ENCODE results near the gene RIMS1. TPM values are rescaled to one million over a fixed set of nuclear protein-coding genes. Genes with fewer than 3 reads are reported as not detected.

RIMS1 gene
- total and polyA plus RNA-seq, 4 donors: 0.09 to 0.17 TPM; not detected in 2

DNA sequence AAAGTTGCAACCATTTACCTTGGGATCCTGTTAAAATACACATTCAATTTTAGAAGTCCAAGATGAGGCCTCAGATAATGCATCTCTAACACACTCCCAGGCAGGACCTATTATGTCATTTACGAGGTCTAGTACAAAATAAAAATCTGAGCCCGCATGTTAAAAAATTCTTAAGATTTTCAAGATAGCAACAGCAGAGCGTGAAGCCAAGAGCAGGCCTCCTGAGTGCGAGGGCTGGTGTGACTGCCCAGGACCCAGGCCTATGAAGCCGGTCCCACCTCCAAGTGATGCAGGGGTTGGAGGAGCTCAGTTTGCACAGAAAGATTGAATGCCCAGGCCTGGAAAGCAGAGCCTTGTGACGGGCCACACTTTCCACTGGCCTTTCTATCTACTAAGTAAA is 524.4 kb downstream of the RIMS1 start:
- DNase-seq (ENCODE audit: low spot score): no peak
- Histone ChIP-seq H3K27ac (ENCODE audit: low read depth in 1 of 2, low read length in 2 of 2) (no peak overlapping the region), H3K9ac (ENCODE audit: low read depth in 1 of 2, low read length in 2 of 2) (no peak overlapping the region), H3K27me3 (ENCODE audit: control insufficient read depth in 4 of 4, insufficient read depth in 4 of 4, low read length in 3 of 4) (no peaks in the 10 kb centered on the region), H3K4me3 (ENCODE audit: low read depth in 1 of 3, low read length in 3 of 3) (no peak overlapping the region), H3K9me3 (ENCODE audit: control insufficient read depth in 4 of 4, low read length in 3 of 4) (no peaks in the 10 kb centered on the region), H3K4me1 (ENCODE audit: control insufficient read depth in 4 of 4, insufficient read depth in 4 of 4, low read length in 3 of 4) (peaks cover 0 to 6% (median 1%) of the 10 kb centered on the region in 4 donors), H3K36me3 (ENCODE audit: control insufficient read depth in 4 of 4, insufficient read depth in 3 of 4, low read depth in 1 of 4, low read length in 3 of 4) (no peaks in the 10 kb centered on the region)
- no peak for TF ChIP-seq GABPA (IDR thresholded peaks at IDR 0.05 in 1 of 2, conservative IDR thresholded peaks at IDR 0.05 in 1 of 2)
- TF ChIP-seq JUND (IDR thresholded peaks at IDR 0.05): no peak
- no peak for TF ChIP-seq RAD21 (IDR thresholded peaks at IDR 0.05)
- WGBS: 86% methylated on average over 6 of the region's 6 CpGs

DNA sequence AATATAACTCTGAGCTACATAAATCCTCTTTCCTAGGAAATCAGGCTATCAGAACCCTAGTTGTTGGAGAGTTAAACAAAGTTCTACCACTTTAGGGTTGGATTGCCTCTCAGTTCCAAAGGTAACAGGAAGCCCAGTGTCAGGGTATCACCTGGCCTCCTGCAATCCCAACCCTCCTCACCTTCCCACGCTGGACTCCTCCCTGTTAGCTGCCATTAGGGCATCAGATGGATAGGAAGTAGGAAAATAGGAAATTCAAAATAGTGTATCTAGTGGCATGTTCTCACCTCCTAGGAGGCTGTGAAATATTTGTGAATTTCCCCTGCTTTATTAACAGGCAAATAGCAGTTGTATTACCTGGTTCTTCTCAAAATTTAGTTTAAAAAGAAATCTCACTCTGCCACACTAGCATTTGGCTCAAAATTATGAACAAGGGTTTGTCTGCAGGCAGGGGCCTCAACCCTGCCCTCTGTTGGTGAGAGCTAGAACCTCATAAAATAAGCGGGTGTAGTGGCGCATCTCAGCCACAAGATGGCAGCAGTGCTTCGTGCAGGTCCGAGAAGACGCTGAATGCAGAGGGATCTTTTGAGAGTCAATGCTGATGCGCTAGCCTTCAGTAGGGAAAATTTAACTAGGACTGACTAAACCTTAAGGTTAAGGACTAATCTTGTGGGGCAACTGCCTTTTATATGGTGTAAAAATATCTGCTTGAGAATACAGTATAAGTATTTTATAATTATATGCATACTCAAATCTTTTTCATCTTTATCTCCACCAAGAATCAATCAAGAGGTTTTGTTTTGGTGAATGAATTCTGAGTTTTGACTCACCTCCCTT is 525.7 kb downstream of the RIMS1 start:
- Histone ChIP-seq H3K27me3 (ENCODE audit: control insufficient read depth in 4 of 4, insufficient read depth in 4 of 4, low read length in 3 of 4) (no peaks in the 10 kb centered on the region), H3K27ac (ENCODE audit: low read depth in 1 of 2, low read length in 2 of 2) (no peak overlapping the region), H3K9ac (ENCODE audit: low read depth in 1 of 2, low read length in 2 of 2) (no peak overlapping the region), H3K36me3 (ENCODE audit: control insufficient read depth in 4 of 4, insufficient read depth in 3 of 4, low read depth in 1 of 4, low read length in 3 of 4) (no peaks in the 10 kb centered on the region), H3K9me3 (ENCODE audit: control insufficient read depth in 4 of 4, low read length in 3 of 4) (no peaks in the 10 kb centered on the region), H3K4me3 (ENCODE audit: low read depth in 1 of 3, low read length in 3 of 3) (no peak overlapping the region), H3K4me1 (ENCODE audit: control insufficient read depth in 4 of 4, insufficient read depth in 4 of 4, low read length in 3 of 4) (peaks cover 0 to 6% (median 1%) of the 10 kb centered on the region in 4 donors)
- TF ChIP-seq, protein P1, sequence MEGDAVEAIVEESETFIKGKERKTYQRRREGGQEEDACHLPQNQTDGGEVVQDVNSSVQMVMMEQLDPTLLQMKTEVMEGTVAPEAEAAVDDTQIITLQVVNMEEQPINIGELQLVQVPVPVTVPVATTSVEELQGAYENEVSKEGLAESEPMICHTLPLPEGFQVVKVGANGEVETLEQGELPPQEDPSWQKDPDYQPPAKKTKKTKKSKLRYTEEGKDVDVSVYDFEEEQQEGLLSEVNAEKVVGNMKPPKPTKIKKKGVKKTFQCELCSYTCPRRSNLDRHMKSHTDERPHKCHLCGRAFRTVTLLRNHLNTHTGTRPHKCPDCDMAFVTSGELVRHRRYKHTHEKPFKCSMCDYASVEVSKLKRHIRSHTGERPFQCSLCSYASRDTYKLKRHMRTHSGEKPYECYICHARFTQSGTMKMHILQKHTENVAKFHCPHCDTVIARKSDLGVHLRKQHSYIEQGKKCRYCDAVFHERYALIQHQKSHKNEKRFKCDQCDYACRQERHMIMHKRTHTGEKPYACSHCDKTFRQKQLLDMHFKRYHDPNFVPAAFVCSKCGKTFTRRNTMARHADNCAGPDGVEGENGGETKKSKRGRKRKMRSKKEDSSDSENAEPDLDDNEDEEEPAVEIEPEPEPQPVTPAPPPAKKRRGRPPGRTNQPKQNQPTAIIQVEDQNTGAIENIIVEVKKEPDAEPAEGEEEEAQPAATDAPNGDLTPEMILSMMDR (IDR thresholded peaks at IDR 0.05; ENCODE audit: low read depth, low read length, missing input control): peak; percentile 100
- TF ChIP-seq HNF4A (conservative IDR thresholded peaks at IDR 0.05) (peak in 1 of 2 donors; percentile 29), YY1 (IDR thresholded peaks at IDR 0.05) (no peak), FOXA2 (IDR thresholded peaks at IDR 0.05) (peak; percentile 35), RAD21 (IDR thresholded peaks at IDR 0.05) (peak; percentile 99 to 100), EGR1 (IDR thresholded peaks at IDR 0.05; ENCODE audit: low read depth in 2 of 2) (no peak)
- TF ChIP-seq, protein P2, sequence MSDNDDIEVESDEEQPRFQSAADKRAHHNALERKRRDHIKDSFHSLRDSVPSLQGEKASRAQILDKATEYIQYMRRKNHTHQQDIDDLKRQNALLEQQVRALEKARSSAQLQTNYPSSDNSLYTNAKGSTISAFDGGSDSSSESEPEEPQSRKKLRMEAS (IDR thresholded peaks at IDR 0.05): no peak
- 3% methylated on average over 7 of the region's 7 CpGs for WGBS
- DNase-seq (ENCODE audit: low spot score): peak; percentile 81

DNA sequence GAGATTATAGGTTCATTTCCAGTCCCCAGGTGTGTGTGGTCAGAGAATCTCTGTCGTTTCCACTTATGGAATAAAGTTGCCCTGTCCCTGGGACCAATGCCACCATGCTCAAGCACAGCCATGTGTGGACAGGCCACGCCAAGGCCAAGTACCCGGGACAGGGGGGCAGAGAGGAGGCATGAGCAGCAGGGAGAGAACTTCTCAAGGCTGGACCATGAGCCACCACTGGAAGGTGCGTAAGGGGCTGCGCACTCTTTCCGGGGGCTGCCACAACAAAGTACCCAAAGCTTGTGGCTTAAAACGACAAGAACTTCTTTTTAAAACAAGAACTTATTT is 526.3 kb downstream of the RIMS1 start:
- 75% methylated on average over 7 of the region's 7 CpGs for WGBS
- TF ChIP-seq HNF4G (IDR thresholded peaks at IDR 0.05): no peak
- TF ChIP-seq JUND (IDR thresholded peaks at IDR 0.05): no peak
- TF ChIP-seq, protein P3, sequence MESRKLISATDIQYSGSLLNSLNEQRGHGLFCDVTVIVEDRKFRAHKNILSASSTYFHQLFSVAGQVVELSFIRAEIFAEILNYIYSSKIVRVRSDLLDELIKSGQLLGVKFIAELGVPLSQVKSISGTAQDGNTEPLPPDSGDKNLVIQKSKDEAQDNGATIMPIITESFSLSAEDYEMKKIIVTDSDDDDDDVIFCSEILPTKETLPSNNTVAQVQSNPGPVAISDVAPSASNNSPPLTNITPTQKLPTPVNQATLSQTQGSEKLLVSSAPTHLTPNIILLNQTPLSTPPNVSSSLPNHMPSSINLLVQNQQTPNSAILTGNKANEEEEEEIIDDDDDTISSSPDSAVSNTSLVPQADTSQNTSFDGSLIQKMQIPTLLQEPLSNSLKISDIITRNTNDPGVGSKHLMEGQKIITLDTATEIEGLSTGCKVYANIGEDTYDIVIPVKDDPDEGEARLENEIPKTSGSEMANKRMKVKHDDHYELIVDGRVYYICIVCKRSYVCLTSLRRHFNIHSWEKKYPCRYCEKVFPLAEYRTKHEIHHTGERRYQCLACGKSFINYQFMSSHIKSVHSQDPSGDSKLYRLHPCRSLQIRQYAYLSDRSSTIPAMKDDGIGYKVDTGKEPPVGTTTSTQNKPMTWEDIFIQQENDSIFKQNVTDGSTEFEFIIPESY (IDR thresholded peaks at IDR 0.05): no peak
- TF ChIP-seq YY1 (IDR thresholded peaks at IDR 0.05): no peak
- no peak for TF ChIP-seq GABPA (IDR thresholded peaks at IDR 0.05 in 1 of 2, conservative IDR thresholded peaks at IDR 0.05 in 1 of 2)
- TF ChIP-seq NR2F2 (IDR thresholded peaks at IDR 0.05): no peak
- TF ChIP-seq SP1 (IDR thresholded peaks at IDR 0.05): no peak
- TF ChIP-seq, protein P4, sequence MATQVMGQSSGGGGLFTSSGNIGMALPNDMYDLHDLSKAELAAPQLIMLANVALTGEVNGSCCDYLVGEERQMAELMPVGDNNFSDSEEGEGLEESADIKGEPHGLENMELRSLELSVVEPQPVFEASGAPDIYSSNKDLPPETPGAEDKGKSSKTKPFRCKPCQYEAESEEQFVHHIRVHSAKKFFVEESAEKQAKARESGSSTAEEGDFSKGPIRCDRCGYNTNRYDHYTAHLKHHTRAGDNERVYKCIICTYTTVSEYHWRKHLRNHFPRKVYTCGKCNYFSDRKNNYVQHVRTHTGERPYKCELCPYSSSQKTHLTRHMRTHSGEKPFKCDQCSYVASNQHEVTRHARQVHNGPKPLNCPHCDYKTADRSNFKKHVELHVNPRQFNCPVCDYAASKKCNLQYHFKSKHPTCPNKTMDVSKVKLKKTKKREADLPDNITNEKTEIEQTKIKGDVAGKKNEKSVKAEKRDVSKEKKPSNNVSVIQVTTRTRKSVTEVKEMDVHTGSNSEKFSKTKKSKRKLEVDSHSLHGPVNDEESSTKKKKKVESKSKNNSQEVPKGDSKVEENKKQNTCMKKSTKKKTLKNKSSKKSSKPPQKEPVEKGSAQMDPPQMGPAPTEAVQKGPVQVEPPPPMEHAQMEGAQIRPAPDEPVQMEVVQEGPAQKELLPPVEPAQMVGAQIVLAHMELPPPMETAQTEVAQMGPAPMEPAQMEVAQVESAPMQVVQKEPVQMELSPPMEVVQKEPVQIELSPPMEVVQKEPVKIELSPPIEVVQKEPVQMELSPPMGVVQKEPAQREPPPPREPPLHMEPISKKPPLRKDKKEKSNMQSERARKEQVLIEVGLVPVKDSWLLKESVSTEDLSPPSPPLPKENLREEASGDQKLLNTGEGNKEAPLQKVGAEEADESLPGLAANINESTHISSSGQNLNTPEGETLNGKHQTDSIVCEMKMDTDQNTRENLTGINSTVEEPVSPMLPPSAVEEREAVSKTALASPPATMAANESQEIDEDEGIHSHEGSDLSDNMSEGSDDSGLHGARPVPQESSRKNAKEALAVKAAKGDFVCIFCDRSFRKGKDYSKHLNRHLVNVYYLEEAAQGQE (IDR thresholded peaks at IDR 0.05): no peak
- TF ChIP-seq FOXA2 (IDR thresholded peaks at IDR 0.05): no peak
- TF ChIP-seq TAF1 (conservative IDR thresholded peaks at IDR 0.05): no peak
- TF ChIP-seq, protein P5, sequence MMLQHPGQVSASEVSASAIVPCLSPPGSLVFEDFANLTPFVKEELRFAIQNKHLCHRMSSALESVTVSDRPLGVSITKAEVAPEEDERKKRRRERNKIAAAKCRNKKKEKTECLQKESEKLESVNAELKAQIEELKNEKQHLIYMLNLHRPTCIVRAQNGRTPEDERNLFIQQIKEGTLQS (IDR thresholded peaks at IDR 0.05): no peak
- no peak for TF ChIP-seq HNF4A (conservative IDR thresholded peaks at IDR 0.05)
- TF ChIP-seq RXRA (IDR thresholded peaks at IDR 0.05): no peak
- TF ChIP-seq RAD21 (IDR thresholded peaks at IDR 0.05): no peak
- TF ChIP-seq, protein P2 (IDR thresholded peaks at IDR 0.05): no peak
- no peak for TF ChIP-seq EGR1 (IDR thresholded peaks at IDR 0.05; ENCODE audit: low read depth in 2 of 2)

More for the DNA sequence above, 526.3 kb downstream of the RIMS1 start:
- Histone ChIP-seq H3K27me3 (ENCODE audit: control insufficient read depth in 4 of 4, insufficient read depth in 4 of 4, low read length in 3 of 4) (no peaks in the 10 kb centered on the region), H3K4me1 (ENCODE audit: control insufficient read depth in 4 of 4, insufficient read depth in 4 of 4, low read length in 3 of 4) (peaks cover 0 to 6% (median 1%) of the 10 kb centered on the region in 4 donors), H3K27ac (ENCODE audit: low read depth in 1 of 2, low read length in 2 of 2) (no peak overlapping the region), H3K4me3 (ENCODE audit: low read depth in 1 of 3, low read length in 3 of 3) (no peak overlapping the region), H3K9ac (ENCODE audit: low read depth in 1 of 2, low read length in 2 of 2) (no peak overlapping the region), H3K9me3 (ENCODE audit: control insufficient read depth in 4 of 4, low read length in 3 of 4) (no peaks in the 10 kb centered on the region), H3K36me3 (ENCODE audit: control insufficient read depth in 4 of 4, insufficient read depth in 3 of 4, low read depth in 1 of 4, low read length in 3 of 4) (no peaks in the 10 kb centered on the region)
- DNase-seq (ENCODE audit: low spot score): no peak

Measured in liver (tissue), 9 donors.